ENCODE data around the gene CD163L1.

- TF ChIP-seq POLR2A (IDR thresholded peaks at IDR 0.05; ENCODE audit: control extremely low read depth in 1 of 2, low read depth in 2 of 2, low read length in 2 of 2) (no peak), CTCF (IDR thresholded peaks at IDR 0.05; ENCODE audit: control extremely low read depth in 1 of 3, insufficient read depth in 1 of 3, low read depth in 1 of 3, low read length in 3 of 3) (no peak), RAD21 (IDR thresholded peaks at IDR 0.05 in 1 of 2, conservative IDR thresholded peaks at IDR 0.05 in 1 of 2; ENCODE audit: low read depth in 2 of 2, low read length in 2 of 2) (no peak), POLR2AphosphoS5 (IDR thresholded peaks at IDR 0.05; ENCODE audit: low read depth, low read length) (no peak), YY1 (IDR thresholded peaks at IDR 0.05; ENCODE audit: low read depth, low read length) (no peak), TAF1 (IDR thresholded peaks at IDR 0.05; ENCODE audit: low read depth, low read length) (no peak), RBBP5 (IDR thresholded peaks at IDR 0.05; ENCODE audit: borderline replicate concordance, low read depth, low read length) (no peak), EZH2 (IDR thresholded peaks at IDR 0.05; ENCODE audit: low read depth, low read length, severe bottlenecking) (no peak), RFX5 (IDR thresholded peaks at IDR 0.05; ENCODE audit: borderline replicate concordance, low read depth, low read length) (no peak), HDAC6 (IDR thresholded peaks at IDR 0.05; ENCODE audit: low read depth, low read length) (no peak), SRF (IDR thresholded peaks at IDR 0.05; ENCODE audit: low read depth, low read length) (no peak)
These were observed 584 bp upstream of the CD163L1 start for GRCh38 chr12:7444537-7444936.
